GM10266 (cell line): ENCODE measurements around the gene MED10.

Experiments
- DNase-seq: peaks from one replicate; pipeline ENCODE4 v3.0.0; 2012; ENCODE audit errors: extremely low spot score
- CTCF ChIP-seq: IDR thresholded peaks from 2 replicates; pipeline ENCODE4 v1.5.1; 2012; ENCODE audit warnings: mild to moderate bottlenecking, low read depth; ENCODE audit not compliant: control insufficient read depth, insufficient read depth; ENCODE audit errors: missing control alignments

Gene MED10

GRCh38 chr5:6399980-6400910 is 21.9 kb upstream of the MED10 start:
- no peak for TF ChIP-seq CTCF
- no peak for DNase-seq

GRCh38 chr5:6398570-6399230 is 20.4 kb upstream of the MED10 start:
- TF ChIP-seq CTCF, result no peak
- DNase-seq, result no peak

GRCh38 chr5:6397536-6398269 is 19.4 kb upstream of the MED10 start:
- no peak for DNase-seq
- TF ChIP-seq CTCF, result no peak

- no peak for TF ChIP-seq CTCF
- no peak for DNase-seq
Measured at GRCh38 chr5:6396836-6397535, 18.6 kb upstream of the MED10 start.

GRCh38 chr5:6396043-6396442 is 17.7 kb upstream of the MED10 start:
- no peak for TF ChIP-seq CTCF
- no peak for DNase-seq

GRCh38 chr5:6395621-6396020 is 17.3 kb upstream of the MED10 start:
- no peak for TF ChIP-seq CTCF

More at GRCh38 chr5:6395621-6396020, 17.3 kb upstream of the MED10 start:
- DNase-seq, result no peak
